Ascending aorta (tissue), 2 donors: ENCODE results near the gene ZBTB7C. TPM values are rescaled to one million over a fixed set of nuclear protein-coding genes. Genes with fewer than 3 reads are reported as not detected.

ENCODE experiments used
- DNase-seq, 2 donors: peaks; one replicate each; pipeline ENCODE4 v3.0.0-alpha.2; 2019; ENCODE audit warnings: low spot score in 2 of 2
- H3K27ac ChIP-seq, 2 donors: fragments of 200-600 bp; sonication (generic); one replicate each; pipeline ENCODE4 v1.5.1; 2016 to 2017; ENCODE audit warnings: mild to moderate bottlenecking in 1 of 2
- H3K27me3 ChIP-seq: fragments of 200-600 bp; sonication (generic); one replicate; pipeline ENCODE4 v1.5.1; 2017
- H3K36me3 ChIP-seq, 2 donors: fragments of 200-600 bp; sonication (generic); one replicate each; pipeline ENCODE4 v1.5.1; 2016
- H3K4me1 ChIP-seq, 2 donors: fragments of 200-600 bp; sonication (generic); one replicate each; pipeline ENCODE4 v1.5.1; 2016 to 2017; ENCODE audit warnings: mild to moderate bottlenecking in 1 of 2
- H3K4me3 ChIP-seq, 2 donors: fragments of 200-600 bp; sonication (generic); one replicate each; pipeline ENCODE4 v1.5.1; 2016 to 2017; ENCODE audit warnings: mild to moderate bottlenecking in 1 of 2
- H3K9me3 ChIP-seq, 2 donors: fragments of 200-600 bp; sonication (generic); one replicate each; pipeline ENCODE4 v1.5.1; 2016
- intact Hi-C: fragments of 100-400 bp; cut with DNase I; formaldehyde crosslinking; loops from one replicate; pipeline ENCODE4 v1.15.1; 2023
- total RNA-seq: library from RNA; depleted of rRNA; stranded (reverse); fragments of >200 nt; gene quantifications from one replicate; pipeline ENCODE4 v1.1.0, GENCODE V29; 2016
- TF ChIP-seq, protein P1 (sequence below), 3 experiments: fragments of 200-600 bp in 2 of 3; fragments of 450-650 bp in 1 of 3; sonication (generic) in 2 of 3; IDR thresholded peaks; one replicate each; pipeline ENCODE4 v1.5.1; 2016 to 2019; ENCODE audit warnings: antibody characterized with exemption in 3 of 3, mild to moderate bottlenecking in 1 of 3, moderate library complexity in 1 of 3

ZBTB7C gene
- total RNA-seq, 1 donor from 2014 or later, result 8.1 TPM

- Histone ChIP-seq H3K36me3 (no peaks in the 10 kb centered on the region), H3K4me1 (peaks cover 0 to 3% of the 10 kb centered on the region in 2 donors), H3K9me3 (no peaks in the 10 kb centered on the region), H3K4me3 (no peak overlapping the region), H3K27ac (peak overlapping the region in 1 of 2 donors; percentile 5), H3K27me3 (no peaks in the 10 kb centered on the region)
- TF ChIP-seq, protein P1, sequence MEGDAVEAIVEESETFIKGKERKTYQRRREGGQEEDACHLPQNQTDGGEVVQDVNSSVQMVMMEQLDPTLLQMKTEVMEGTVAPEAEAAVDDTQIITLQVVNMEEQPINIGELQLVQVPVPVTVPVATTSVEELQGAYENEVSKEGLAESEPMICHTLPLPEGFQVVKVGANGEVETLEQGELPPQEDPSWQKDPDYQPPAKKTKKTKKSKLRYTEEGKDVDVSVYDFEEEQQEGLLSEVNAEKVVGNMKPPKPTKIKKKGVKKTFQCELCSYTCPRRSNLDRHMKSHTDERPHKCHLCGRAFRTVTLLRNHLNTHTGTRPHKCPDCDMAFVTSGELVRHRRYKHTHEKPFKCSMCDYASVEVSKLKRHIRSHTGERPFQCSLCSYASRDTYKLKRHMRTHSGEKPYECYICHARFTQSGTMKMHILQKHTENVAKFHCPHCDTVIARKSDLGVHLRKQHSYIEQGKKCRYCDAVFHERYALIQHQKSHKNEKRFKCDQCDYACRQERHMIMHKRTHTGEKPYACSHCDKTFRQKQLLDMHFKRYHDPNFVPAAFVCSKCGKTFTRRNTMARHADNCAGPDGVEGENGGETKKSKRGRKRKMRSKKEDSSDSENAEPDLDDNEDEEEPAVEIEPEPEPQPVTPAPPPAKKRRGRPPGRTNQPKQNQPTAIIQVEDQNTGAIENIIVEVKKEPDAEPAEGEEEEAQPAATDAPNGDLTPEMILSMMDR (IDR thresholded peaks at IDR 0.05), result no peak
- no peak for DNase-seq
- intact Hi-C loops, result no loop called here
Observed at GRCh38 chr18:48228841-48229240, 180.3 kb downstream of the ZBTB7C start.

DNA sequence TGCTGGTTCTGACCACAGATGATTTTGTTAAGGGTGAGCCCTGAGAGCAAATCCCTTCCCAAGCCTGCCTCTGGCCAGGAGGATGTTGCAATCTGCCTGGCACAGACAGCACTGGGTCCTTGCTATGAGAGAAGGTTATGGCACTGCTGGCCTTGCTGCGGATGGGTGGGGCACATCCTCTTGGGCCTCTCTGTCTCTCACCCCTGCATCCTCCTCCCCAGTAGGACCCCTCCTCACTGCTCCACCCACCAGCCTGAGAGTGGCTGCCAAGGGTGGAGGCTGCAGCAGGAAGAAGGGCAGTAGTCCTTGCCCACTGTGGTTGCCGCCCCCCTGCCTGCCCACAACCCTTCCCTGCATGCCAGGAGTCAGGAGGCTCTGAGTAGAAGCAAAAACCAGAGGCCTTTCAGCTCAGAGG is 180.9 kb downstream of the ZBTB7C start:
- peak in 1 of 2 donors; percentile 70 for DNase-seq
- intact Hi-C loops, result no loop called here
- Histone ChIP-seq H3K27me3 (no peaks in the 10 kb centered on the region), H3K4me3 (no peak overlapping the region), H3K36me3 (no peaks in the 10 kb centered on the region), H3K4me1 (peaks cover 0 to 3% of the 10 kb centered on the region in 2 donors), H3K9me3 (no peaks in the 10 kb centered on the region), H3K27ac (no peak overlapping the region)
- TF ChIP-seq, protein P1 (IDR thresholded peaks at IDR 0.05), result no peak

- H3K36me3 ChIP-seq, result no peaks in the 10 kb centered on the region
- DNase-seq, result no peak
- H3K4me3 ChIP-seq, result no peak overlapping the region
- intact Hi-C loops, result no loop called here
- peaks cover 0 to 3% of the 10 kb centered on the region in 2 donors for H3K4me1 ChIP-seq
- H3K9me3 ChIP-seq, result no peaks in the 10 kb centered on the region
- no peaks in the 10 kb centered on the region for H3K27me3 ChIP-seq
- no peak overlapping the region for H3K27ac ChIP-seq
- TF ChIP-seq, protein P1 (IDR thresholded peaks at IDR 0.05), result no peak
Observed at GRCh38 chr18:48227206-48227605, 182.0 kb downstream of the ZBTB7C start.

GRCh38 chr18:48226401-48226800 is 182.8 kb downstream of the ZBTB7C start:
- DNase-seq, result no peak
- intact Hi-C loops, result no loop called here
- H3K27ac ChIP-seq, result no peak overlapping the region
- no peaks in the 10 kb centered on the region for H3K9me3 ChIP-seq
- no peaks in the 10 kb centered on the region for H3K36me3 ChIP-seq
- no peaks in the 10 kb centered on the region for H3K27me3 ChIP-seq
- TF ChIP-seq, protein P1 (IDR thresholded peaks at IDR 0.05), result no peak
- peaks cover 0 to 3% of the 10 kb centered on the region in 2 donors for H3K4me1 ChIP-seq
- no peak overlapping the region for H3K4me3 ChIP-seq

DNA sequence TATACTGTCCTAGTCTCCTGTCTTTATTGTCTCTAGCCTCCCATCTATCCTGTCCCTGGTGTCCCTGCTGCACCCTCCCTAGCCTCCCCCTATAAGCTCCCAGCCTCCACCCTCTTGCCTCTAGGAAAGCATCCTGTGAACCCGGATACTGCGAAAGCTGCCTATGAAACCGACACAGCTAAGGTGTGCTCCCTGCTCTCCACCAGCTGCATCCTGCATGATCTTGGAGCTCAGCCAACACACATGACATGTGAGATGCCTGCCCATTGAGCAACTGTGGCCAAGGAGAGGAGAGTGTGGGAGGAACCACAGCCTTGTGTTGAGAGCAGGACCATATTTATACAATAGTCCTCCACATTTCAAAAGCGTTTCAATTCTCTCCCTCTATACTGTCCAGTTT is 187.1 kb downstream of the ZBTB7C start:
- H3K27ac ChIP-seq, result no peak overlapping the region
- no peak overlapping the region for H3K4me3 ChIP-seq
- no peaks in the 10 kb centered on the region for H3K36me3 ChIP-seq
- no peaks in the 10 kb centered on the region for H3K4me1 ChIP-seq
- TF ChIP-seq, protein P1 (IDR thresholded peaks at IDR 0.05), result no peak
- no peaks in the 10 kb centered on the region for H3K27me3 ChIP-seq
- H3K9me3 ChIP-seq, result no peaks in the 10 kb centered on the region
- intact Hi-C loops, result no loop called here
- DNase-seq, result no peak
